Mucosa of rectum (tissue), 2 donors: ENCODE results near the gene TOB1.
A peak's percentile ranks its signal among the peaks of the same experiment; 100 is the strongest.
"Not testable (repeated sequence)": the region's sequence is repeated elsewhere in the genome, so short reads cannot be mapped to it uniquely, and the experiment has no call there.

Experiments used
- H3K27ac ChIP-seq, 2 donors: one replicate each; pipeline ENCODE4 v1.7.0; 2013; ENCODE audit warnings: inconsistent platforms in 2 of 2, low read depth in 2 of 2, low read length in 2 of 2
- H3K27me3 ChIP-seq, 2 donors: one replicate each; pipeline ENCODE4 v1.7.0; 2013; ENCODE audit warnings: low read length in 2 of 2; ENCODE audit not compliant: control insufficient read depth in 2 of 2, insufficient read depth in 2 of 2
- H3K36me3 ChIP-seq, 2 donors: one replicate each; pipeline ENCODE4 v1.7.0; 2013; ENCODE audit warnings: low read length in 2 of 2; ENCODE audit not compliant: control insufficient read depth in 2 of 2, insufficient read depth in 2 of 2
- H3K4me1 ChIP-seq, 2 donors: one replicate each; pipeline ENCODE4 v1.7.0; 2013; ENCODE audit warnings: low read length in 2 of 2, mild to moderate bottlenecking in 1 of 2; ENCODE audit not compliant: control insufficient read depth in 2 of 2, insufficient read depth in 2 of 2
- H3K4me3 ChIP-seq, 2 donors: one replicate each; pipeline ENCODE4 v1.7.0; 2013; ENCODE audit warnings: low read length in 2 of 2
- H3K9ac ChIP-seq, 2 donors: one replicate each; pipeline ENCODE4 v1.7.0; 2013; ENCODE audit warnings: low read length in 2 of 2, low read depth in 1 of 2, mild to moderate bottlenecking in 1 of 2
- H3K9me3 ChIP-seq, 2 donors: one replicate each; pipeline ENCODE4 v1.7.0; 2013; ENCODE audit warnings: low read length in 2 of 2; ENCODE audit not compliant: control insufficient read depth in 2 of 2
- donor health status: healthy.
- donor health status: Normal muscosa, but diverticular disease.

TOB1 gene

DNA sequence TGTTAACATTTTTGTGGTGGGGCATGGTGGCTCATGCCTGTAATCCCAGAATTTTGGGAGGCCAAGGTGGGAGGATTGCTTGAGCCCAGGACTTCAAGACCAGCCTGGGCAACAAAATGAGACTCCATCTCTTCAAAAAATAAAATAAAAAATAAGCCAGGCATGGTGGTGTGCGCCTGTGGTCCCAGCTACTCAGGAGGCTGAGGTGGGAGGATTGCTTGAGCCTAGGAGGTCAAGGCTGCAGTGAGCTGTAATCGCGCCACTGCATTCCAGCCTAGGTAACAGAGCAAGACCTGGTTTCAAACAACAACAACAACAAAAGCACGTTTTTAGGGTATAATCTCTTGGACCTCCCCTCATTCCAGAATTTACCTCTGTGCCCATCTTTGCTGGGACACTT lies 28.4 kb upstream of the TOB1 start:
- H3K27ac ChIP-seq, H3K9me3 ChIP-seq, H3K4me1 ChIP-seq, H3K36me3 ChIP-seq, H3K27me3 ChIP-seq, H3K4me3 ChIP-seq, H3K9ac ChIP-seq: not testable (repeated sequence)

DNA sequence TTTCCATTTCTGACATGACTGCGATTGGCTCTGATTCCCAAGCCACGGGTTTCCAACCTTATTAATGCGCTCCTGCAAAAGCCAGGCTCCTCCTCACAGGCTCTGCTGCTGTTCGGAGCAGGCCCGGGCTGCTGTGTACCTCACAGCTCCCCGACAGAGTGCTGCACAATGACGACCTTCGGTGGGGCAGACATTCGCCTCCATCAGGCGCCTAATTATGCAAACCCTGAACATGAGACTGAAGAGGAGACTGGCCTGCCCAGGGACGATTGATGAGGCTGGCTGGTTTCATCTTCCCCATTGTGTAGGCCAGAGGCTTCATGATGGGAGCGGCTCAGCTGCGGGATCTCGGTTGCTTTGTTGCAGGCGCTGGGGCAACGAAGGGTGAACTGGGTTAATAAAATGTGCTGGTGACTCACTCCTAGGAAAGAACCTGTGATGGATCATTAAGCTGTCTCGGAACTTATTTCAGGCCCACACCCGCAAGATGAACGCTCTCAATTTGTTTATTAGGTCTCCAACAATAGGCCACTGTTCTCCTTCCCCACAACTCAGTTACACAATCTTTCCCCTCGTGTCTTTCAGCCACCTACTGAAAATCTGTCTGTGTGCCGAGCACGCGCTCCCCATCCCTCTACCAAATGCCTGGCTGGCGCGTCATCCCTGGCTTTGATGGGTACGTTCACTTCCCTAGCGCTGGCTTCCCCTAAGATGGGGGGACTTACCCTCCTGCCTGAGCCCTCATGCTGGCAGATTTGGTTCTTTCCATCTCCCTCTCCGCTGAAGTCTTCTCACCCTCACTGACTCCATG lies 27.2 kb upstream of the TOB1 start:
- Histone ChIP-seq H3K36me3 (no peaks in the 10 kb centered on the region), H3K27me3 (no peaks in the 10 kb centered on the region), H3K4me3 (no peak overlapping the region), H3K4me1 (peaks cover 0 to 3% of the 10 kb centered on the region in 2 donors), H3K9ac (no peak overlapping the region), H3K27ac (peak overlapping the region; percentile 41 to 63), H3K9me3 (no peaks in the 10 kb centered on the region)

DNA sequence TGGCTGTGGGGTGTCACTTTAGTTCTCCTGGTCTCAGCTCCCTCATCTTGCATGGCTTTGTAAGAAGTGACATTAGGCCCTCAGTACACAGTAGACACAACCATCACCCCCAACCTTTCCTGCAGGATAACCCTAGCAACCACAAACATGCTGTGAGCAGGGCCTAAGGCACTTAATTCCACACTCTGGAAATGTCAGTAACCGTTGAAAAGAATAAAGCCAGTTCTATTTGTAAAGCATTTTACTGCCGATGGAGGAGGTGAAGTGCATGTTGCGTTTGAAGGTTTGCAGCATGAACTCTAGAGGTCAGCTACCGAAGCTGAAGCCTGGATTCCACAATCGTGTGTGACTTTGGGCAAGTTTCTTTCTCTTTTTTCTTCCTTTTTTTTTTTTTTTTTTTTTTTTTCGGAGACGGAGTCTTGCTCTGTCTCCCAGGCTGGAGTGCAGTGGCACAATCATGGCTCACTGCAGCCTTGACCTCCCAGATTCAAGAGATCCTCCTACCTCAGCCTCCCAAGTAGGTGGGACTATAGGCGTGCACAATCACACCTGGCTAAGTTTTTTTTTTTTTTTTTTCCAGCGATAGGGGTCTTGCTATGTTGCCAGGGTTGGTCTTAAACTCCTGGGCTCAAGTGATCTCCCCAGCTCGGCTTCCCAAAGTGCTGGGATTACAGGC lies 26.1 kb upstream of the TOB1 start:
- Histone ChIP-seq H3K27me3 (no peaks in the 10 kb centered on the region), H3K36me3 (no peaks in the 10 kb centered on the region), H3K9ac (no peak overlapping the region), H3K4me3 (no peak overlapping the region), H3K9me3 (no peaks in the 10 kb centered on the region), H3K27ac (no peak overlapping the region), H3K4me1 (peaks cover 2 to 6% of the 10 kb centered on the region in 2 donors)

DNA sequence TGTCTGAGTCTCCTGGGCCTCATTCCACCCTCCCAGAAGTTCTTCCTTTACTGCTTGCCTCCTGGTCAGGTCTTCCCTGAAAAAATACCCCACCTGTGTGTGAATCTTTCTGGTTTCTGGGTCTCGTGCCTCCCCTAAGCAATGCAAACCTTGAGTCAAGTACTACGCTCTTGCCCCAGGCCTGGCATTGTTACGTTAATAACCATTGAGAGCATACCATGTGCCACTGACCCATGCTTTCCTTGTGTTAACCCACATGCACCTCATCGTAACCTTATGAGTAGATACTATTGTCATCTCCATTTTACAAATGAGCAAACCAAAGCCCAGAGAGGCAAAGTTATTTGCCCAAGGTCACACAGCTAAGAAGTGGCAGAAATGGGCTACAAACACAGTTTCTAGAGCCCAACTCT lies 25.4 kb upstream of the TOB1 start:
- Histone ChIP-seq H3K4me1 (peaks cover 2 to 6% of the 10 kb centered on the region in 2 donors), H3K36me3 (no peaks in the 10 kb centered on the region), H3K4me3 (no peak overlapping the region), H3K9me3 (no peaks in the 10 kb centered on the region), H3K9ac (no peak overlapping the region), H3K27ac (no peak overlapping the region), H3K27me3 (no peaks in the 10 kb centered on the region)

DNA sequence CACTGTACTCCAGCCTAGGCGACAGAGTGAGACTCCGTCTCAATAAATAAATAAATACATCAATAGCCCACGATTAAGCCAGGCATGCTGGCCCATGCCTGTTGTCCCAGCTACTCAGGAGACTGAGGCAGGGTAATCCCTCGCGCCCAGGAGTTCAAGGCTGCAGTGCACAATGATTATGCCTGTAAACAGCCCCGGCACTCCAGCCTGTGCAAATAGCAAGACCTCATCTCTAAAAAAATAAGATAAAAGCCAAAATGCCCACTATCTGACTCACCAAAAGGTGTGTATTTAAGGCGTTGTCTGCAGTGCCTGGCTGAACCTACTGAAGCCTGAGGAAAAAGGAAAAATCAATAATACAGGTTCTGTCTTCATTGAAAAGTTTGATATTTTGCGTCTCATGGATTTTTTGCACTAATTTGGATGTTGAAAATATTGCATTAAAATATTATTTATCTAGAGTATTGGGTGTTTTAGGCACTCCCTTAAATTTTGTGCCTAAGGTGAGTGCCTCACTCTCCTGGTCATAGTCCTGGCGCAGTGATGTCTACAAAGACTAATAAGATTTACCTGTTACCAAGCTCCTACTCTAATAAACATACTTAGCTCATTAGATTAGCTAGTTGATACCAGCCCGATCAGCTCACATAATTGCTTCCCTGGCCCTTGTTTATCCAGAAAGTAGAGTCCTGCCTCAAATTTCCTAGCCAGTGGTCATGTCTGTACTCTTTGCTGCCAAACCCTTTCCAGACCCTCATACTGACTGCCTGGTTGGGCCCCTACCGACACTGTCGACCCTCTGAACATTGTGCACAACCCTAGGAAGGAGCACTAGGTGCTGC lies 24.7 kb upstream of the TOB1 start:
- H3K9me3 ChIP-seq = no peaks in the 10 kb centered on the region
- H3K4me1 ChIP-seq = peaks cover 2 to 6% of the 10 kb centered on the region in 2 donors
- no peaks in the 10 kb centered on the region for H3K27me3 ChIP-seq
- no peak overlapping the region for H3K9ac ChIP-seq
- no peak overlapping the region for H3K4me3 ChIP-seq
- no peaks in the 10 kb centered on the region for H3K36me3 ChIP-seq
- H3K27ac ChIP-seq = no peak overlapping the region

DNA sequence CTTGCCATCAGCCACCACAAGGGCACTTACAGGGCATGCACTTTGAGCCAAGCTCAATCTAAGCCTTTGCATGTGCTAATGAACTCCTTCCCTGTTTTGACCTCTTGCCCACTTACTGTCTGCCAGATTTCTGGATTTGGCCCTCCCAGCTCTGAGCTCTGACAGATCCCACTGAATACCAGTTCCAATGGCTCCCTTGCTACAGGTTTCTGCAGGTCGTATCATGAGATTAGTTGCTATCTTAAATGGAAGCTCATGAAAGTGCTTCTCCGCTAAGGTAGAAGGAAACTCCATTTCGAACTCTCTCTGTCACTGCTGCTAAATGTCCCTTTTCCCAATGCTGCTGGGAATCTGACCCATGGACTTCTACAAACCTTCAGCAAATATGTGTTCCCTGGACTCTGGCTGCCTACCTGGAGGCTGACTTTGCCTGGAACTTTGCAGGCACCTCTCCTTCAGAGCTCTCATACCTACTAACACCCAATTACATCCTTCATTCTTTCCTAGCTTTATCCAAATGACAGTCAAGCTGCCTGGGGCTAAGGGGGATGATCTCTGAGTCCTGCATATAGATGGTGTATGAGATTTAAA lies 23.5 kb upstream of the TOB1 start:
- no peak overlapping the region for H3K9ac ChIP-seq
- H3K4me3 ChIP-seq = no peak overlapping the region
- H3K27me3 ChIP-seq = no peaks in the 10 kb centered on the region

DNA sequence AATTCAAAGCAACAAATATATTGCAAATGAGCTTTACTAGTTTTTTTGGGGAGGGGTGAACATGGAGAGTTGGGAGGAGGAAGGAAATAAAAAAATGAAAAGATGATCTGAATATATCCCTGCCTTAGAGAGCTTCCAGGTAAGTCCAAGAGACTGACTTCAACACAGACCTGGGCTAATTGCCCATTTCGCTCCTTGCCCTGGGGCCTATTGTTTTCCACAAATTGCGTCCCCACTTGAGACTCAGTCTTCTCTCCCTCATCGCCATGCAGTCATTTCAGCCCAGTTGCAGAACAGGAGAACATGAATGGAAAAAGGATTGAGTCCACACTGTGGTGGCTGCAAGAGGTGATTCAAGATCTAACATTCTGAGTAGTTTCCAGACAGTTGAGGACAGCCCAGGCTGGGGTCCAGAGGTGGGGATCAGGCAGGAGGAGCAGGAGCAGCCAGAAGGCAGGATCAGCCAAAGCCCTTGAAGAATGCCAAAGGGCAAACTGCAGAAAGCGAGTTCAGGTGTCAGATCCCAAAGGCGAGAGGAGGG lies 21.6 kb upstream of the TOB1 start:
- no peaks in the 10 kb centered on the region for H3K27me3 ChIP-seq
- no peak overlapping the region for H3K27ac ChIP-seq
- H3K36me3 ChIP-seq = no peaks in the 10 kb centered on the region
- H3K9me3 ChIP-seq = no peaks in the 10 kb centered on the region
- no peak overlapping the region for H3K9ac ChIP-seq
- H3K4me3 ChIP-seq = no peak overlapping the region
- peaks cover 16 to 22% of the 10 kb centered on the region in 2 donors for H3K4me1 ChIP-seq

More for the DNA sequence above, 23.5 kb upstream of the TOB1 start:
- H3K36me3 ChIP-seq = no peaks in the 10 kb centered on the region
- peaks cover 8 to 12% of the 10 kb centered on the region in 2 donors for H3K4me1 ChIP-seq
- H3K9me3 ChIP-seq = no peaks in the 10 kb centered on the region
- no peak overlapping the region for H3K27ac ChIP-seq

DNA sequence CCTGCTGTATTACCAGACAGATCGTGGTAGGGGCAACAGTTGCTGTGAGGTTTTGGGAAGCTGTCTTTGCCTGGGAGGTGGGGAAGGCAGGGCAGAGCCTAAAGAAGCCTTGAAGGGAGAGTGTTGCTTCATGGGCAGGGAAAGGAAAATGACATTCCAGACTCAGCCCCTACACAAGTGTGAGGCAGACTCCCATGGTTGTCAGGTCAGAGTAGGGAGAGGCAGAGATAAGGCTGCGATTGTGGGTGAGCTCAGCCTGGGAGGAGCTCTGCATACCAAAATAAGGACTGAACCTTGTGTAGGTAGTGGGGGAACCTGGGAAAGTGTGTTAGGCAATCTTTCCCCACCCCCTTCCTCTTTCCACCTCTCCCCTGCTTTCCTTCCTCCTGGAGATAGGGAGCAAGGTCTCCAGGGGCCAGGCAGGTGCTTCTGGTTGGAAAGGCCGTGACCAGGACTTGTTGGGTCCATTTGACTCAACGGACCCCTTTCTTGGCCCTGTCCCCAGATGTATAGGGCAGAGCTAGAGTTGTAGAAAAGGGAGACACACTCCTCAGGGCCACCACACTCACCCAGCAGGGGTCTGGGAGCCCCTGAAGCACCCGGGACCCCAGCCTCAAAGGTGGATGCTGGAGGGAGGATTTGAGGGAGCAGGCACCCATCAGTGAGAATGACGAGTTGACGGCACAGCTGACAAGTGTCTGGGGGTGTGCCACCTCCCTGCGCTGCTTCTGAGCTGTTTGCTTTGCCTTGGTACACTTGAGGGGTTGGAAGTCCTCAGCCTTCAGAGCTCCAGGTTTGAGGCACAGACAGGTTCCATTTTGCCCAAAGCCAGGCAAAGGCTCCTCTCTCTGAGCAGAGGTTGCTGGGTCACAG lies 18.5 kb upstream of the TOB1 start:
- Histone ChIP-seq H3K36me3 (no peaks in the 10 kb centered on the region), H3K4me1 (peaks cover 16 to 22% of the 10 kb centered on the region in 2 donors), H3K27me3 (no peaks in the 10 kb centered on the region), H3K4me3 (peak overlapping the region in 1 of 2 donors; percentile 9), H3K9me3 (no peaks in the 10 kb centered on the region), H3K9ac (peak overlapping the region; percentile 75 to 77), H3K27ac (peak overlapping the region; percentile 92 to 94)

DNA sequence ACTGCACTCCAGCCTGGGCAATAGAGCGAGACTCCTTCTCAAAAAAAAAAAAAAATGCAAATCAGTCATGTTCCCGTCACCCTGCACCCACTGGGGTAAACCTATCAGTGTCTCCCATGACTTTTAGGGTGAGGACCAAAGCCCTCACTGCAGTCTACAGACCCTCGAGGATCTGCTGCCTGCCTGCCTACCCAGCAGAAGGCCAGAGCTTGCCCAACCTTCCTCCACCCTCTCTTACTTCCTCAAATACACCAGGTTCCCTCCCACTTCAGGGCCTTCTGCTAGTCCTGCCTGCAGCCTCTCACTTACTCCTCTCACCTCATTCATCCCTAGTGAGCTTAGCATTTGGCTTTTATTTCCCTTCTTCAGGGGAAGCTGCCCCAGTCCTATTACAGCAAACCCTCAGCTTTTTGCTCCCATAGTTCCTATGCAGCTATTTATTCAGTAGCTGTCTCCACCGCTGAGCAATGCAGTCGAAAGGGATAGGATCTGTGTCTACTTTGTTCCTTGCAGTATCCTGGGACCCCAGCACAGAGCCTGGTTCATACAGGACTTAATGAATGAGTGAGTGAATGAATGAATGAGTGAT lies 17.8 kb upstream of the TOB1 start:
- Histone ChIP-seq H3K36me3 (no peaks in the 10 kb centered on the region), H3K4me3 (peak overlapping the region in 1 of 2 donors; percentile 9), H3K9me3 (no peaks in the 10 kb centered on the region), H3K27ac (peak overlapping the region; percentile 92 to 94), H3K4me1 (peaks cover 16 to 22% of the 10 kb centered on the region in 2 donors), H3K9ac (peak overlapping the region; percentile 75 to 77), H3K27me3 (no peaks in the 10 kb centered on the region)
